ENCODE data around the gene TMEM117.

The TMEM117 gene

GRCh38 chr12:44003721-44004120 is 167.8 kb downstream of the TMEM117 start:
- POLR2A ChIA-PET = no interaction called here
- no peaks in the 10 kb centered on the region for H3K9me3 ChIP-seq (ENCODE audit: control insufficient read depth, insufficient read depth, low read depth, low read length)
- no peaks in the 10 kb centered on the region for H3K4me1 ChIP-seq (ENCODE audit: control insufficient read depth, insufficient read depth, low read length)
- no peak overlapping the region for H3K27ac ChIP-seq (ENCODE audit: extremely low read depth, low read depth, low read length)
- TF ChIP-seq ZNF274 (IDR thresholded peaks at IDR 0.05; ENCODE audit: low read length) (no peak), ZNF274 (tag by site-specific recombination; IDR thresholded peaks at IDR 0.05; ENCODE audit: borderline replicate concordance) (no peak), HOXA7 (CRISPR knock-in tag; IDR thresholded peaks at IDR 0.05; ENCODE audit: borderline replicate concordance) (no peak), ZNF140 (tag by site-specific recombination; IDR thresholded peaks at IDR 0.05) (no peak), ZNF639 (tag by site-specific recombination; IDR thresholded peaks at IDR 0.05) (no peak), HIC1 (tag by site-specific recombination; IDR thresholded peaks at IDR 0.05) (no peak), KLF7 (tag by site-specific recombination; IDR thresholded peaks at IDR 0.05; ENCODE audit: borderline replicate concordance) (no peak), BCL11A (tag by site-specific recombination; IDR thresholded peaks at IDR 0.05; ENCODE audit: low read depth) (no peak), ZSCAN5A (tag by site-specific recombination; IDR thresholded peaks at IDR 0.05) (no peak), ZNF366 (tag by site-specific recombination; conservative IDR thresholded peaks at IDR 0.05) (no peak), ZXDB (tag by site-specific recombination; IDR thresholded peaks at IDR 0.05) (no peak), WT1 (tag by site-specific recombination; IDR thresholded peaks at IDR 0.05) (no peak), ZNF558 (tag by site-specific recombination; IDR thresholded peaks at IDR 0.05) (no peak)
- H3K36me3 ChIP-seq (ENCODE audit: control insufficient read depth in 2 of 2, insufficient read depth in 1 of 2, low read length in 2 of 2) = no peaks in the 10 kb centered on the region
- no peak overlapping the region for H3K4me3 ChIP-seq (ENCODE audit: low read depth, low read length)
- CTCF ChIA-PET = interaction anchor here (1.0 kb wide), 1 partner anchor 945 kb away, joined by 3 read pairs; no protein-coding TSS in a partner anchor

GRCh38 chr12:44015333-44015941 is 179.6 kb downstream of the TMEM117 start:
- Histone ChIP-seq H3K9me3 (ENCODE audit: control insufficient read depth, insufficient read depth, low read depth, low read length) (no peaks in the 10 kb centered on the region), H3K4me1 (ENCODE audit: control insufficient read depth, insufficient read depth, low read length) (no peaks in the 10 kb centered on the region), H3K36me3 (ENCODE audit: control insufficient read depth in 2 of 2, insufficient read depth in 1 of 2, low read length in 2 of 2) (no peaks in the 10 kb centered on the region), H3K4me3 (ENCODE audit: low read depth, low read length) (no peak overlapping the region), H3K27ac (ENCODE audit: extremely low read depth, low read depth, low read length) (no peak overlapping the region)
- TF ChIP-seq ZNF654 (tag by site-specific recombination; IDR thresholded peaks at IDR 0.05; ENCODE audit: low read depth) = peak; percentile 88
- no peak for TF ChIP-seq AEBP2 (tag by site-specific recombination; IDR thresholded peaks at IDR 0.05; ENCODE audit: borderline replicate concordance)
- TF ChIP-seq ZNF548 (tag by site-specific recombination; IDR thresholded peaks at IDR 0.05) = no peak
- TF ChIP-seq ZNF18 (tag by site-specific recombination; IDR thresholded peaks at IDR 0.05) = peak; percentile 76
- TF ChIP-seq ZNF433 (tag by site-specific recombination; IDR thresholded peaks at IDR 0.05; ENCODE audit: low read depth) = no peak
- CTCF ChIA-PET = interaction anchor here (0.5 to 2.0 kb wide), 24 partner anchors 13 to 933 kb away, joined by 3 to 12 read pairs (median 3); no protein-coding TSS in a partner anchor
- POLR2A ChIA-PET = no interaction called here
